BE2C (cell line): Measurements from ENCODE around the gene COL6A3.

Source experiments
- DNase-seq: peaks from one replicate; pipeline ENCODE4 v3.0.0-alpha.2; 2020
- H3K27me3 ChIP-seq: fragments of 250-450 bp; sonication (Bioruptor Pico); 2 replicates; pipeline ENCODE4 v1.5.1; 2020; ENCODE audit warnings: mild to moderate bottlenecking
- H3K36me3 ChIP-seq: fragments of 250-450 bp; sonication (Bioruptor Pico); 2 replicates; pipeline ENCODE4 v1.5.1; 2020; ENCODE audit warnings: mild to moderate bottlenecking
- H3K4me1 ChIP-seq: fragments of 250-450 bp; sonication (Bioruptor Pico); 2 replicates; pipeline ENCODE4 v1.5.1; 2020
- H3K4me3 ChIP-seq: 2 replicates; pipeline ENCODE4 v1.5.1; 2011; ENCODE audit warnings: low read depth, low read length
- H3K9me3 ChIP-seq: fragments of 250-450 bp; sonication (Bioruptor Pico); 2 replicates; pipeline ENCODE4 v1.5.1; 2020
- CTCF ChIP-seq: IDR thresholded peaks from 2 replicates; pipeline ENCODE4 v1.5.1; 2012; ENCODE audit warnings: mild to moderate bottlenecking, low read depth, low read length

The COL6A3 gene

GRCh38 chr2:237406371-237406895 lies 7.5 kb downstream of the COL6A3 start:
- TF ChIP-seq CTCF: no peak
- Histone ChIP-seq H3K9me3 (no peaks in the 10 kb centered on the region), H3K4me1 (no peaks in the 10 kb centered on the region), H3K36me3 (no peaks in the 10 kb centered on the region), H3K4me3 (no peak overlapping the region), H3K27me3 (no peaks in the 10 kb centered on the region)
- no peak for DNase-seq

- Histone ChIP-seq H3K27me3 (no peaks in the 10 kb centered on the region), H3K4me3 (no peak overlapping the region), H3K36me3 (no peaks in the 10 kb centered on the region), H3K4me1 (no peaks in the 10 kb centered on the region), H3K9me3 (no peaks in the 10 kb centered on the region)
- no peak for TF ChIP-seq CTCF
- no peak for DNase-seq
These were observed 8.4 kb downstream of the COL6A3 start for GRCh38 chr2:237405605-237406004.

- Histone ChIP-seq H3K27me3 (no peaks in the 10 kb centered on the region), H3K9me3 (no peaks in the 10 kb centered on the region), H3K4me3 (no peak overlapping the region), H3K4me1 (no peaks in the 10 kb centered on the region), H3K36me3 (no peaks in the 10 kb centered on the region)
- DNase-seq: no peak
- TF ChIP-seq CTCF: no peak
These were observed 8.9 kb downstream of the COL6A3 start for GRCh38 chr2:237405006-237405559.

- DNase-seq: no peak
- no peaks in the 10 kb centered on the region for H3K9me3 ChIP-seq
- no peaks in the 10 kb centered on the region for H3K27me3 ChIP-seq
- no peaks in the 10 kb centered on the region for H3K36me3 ChIP-seq
- no peaks in the 10 kb centered on the region for H3K4me1 ChIP-seq
- H3K4me3 ChIP-seq: no peak overlapping the region
- no peak for TF ChIP-seq CTCF
These were observed 9.6 kb downstream of the COL6A3 start for GRCh38 chr2:237404413-237404812.

GRCh38 chr2:237403024-237403882 lies 10.7 kb downstream of the COL6A3 start:
- TF ChIP-seq CTCF: no peak
- no peak for DNase-seq
- H3K4me3 ChIP-seq: no peak overlapping the region
- no peaks in the 10 kb centered on the region for H3K4me1 ChIP-seq
- H3K9me3 ChIP-seq: no peaks in the 10 kb centered on the region
- no peaks in the 10 kb centered on the region for H3K27me3 ChIP-seq
- H3K36me3 ChIP-seq: no peaks in the 10 kb centered on the region

- no peaks in the 10 kb centered on the region for H3K9me3 ChIP-seq
- H3K27me3 ChIP-seq: no peaks in the 10 kb centered on the region
- no peak for DNase-seq
- no peak for TF ChIP-seq CTCF
- H3K4me3 ChIP-seq: no peak overlapping the region
- no peaks in the 10 kb centered on the region for H3K36me3 ChIP-seq
- no peaks in the 10 kb centered on the region for H3K4me1 ChIP-seq
These were observed 13.8 kb downstream of the COL6A3 start for GRCh38 chr2:237400199-237400598.
